Caco-2 (cell line): ENCODE data around the gene UBASH3B. TPM values are rescaled to one million over a fixed set of nuclear protein-coding genes. Genes with fewer than 3 reads are reported as not detected.

ENCODE experiments used
- BruUV-seq: library from RNA; stranded (reverse); fragments of 400-500 nt; replicated peaks from 2 replicates; lab custom pipeline; 2021; lab: Mats Ljungman, UMichigan
- CTCF ChIA-PET: fragments of 300-600 bp; sonication (Branson Sonifier 250); formaldehyde crosslinking; loops from one replicate; lab custom pipeline; 2022; ENCODE audit warnings: antibody characterized with exemption; lab: Charles Lee
- POLR2A ChIA-PET: fragments of 300-600 bp; sonication (Branson Sonifier 250); formaldehyde crosslinking; loops from one replicate; lab custom pipeline; 2022; ENCODE audit warnings: antibody characterized with exemption; lab: Charles Lee
- DNase-seq, 2 experiments: peaks; one replicate each; pipeline versions ENCODE4 v3.0.0 to v3.0.0-alpha.2; 2020 to 2022
- H3K27me3 ChIP-seq: replicated peaks from 2 replicates; pipeline ENCODE4 v1.6.0; 2011; ENCODE audit warnings: low read length; ENCODE audit not compliant: control insufficient read depth, insufficient read depth
- H3K36me3 ChIP-seq: 2 replicates; pipeline ENCODE4 v1.5.1; 2011; ENCODE audit warnings: low read length; ENCODE audit not compliant: control insufficient read depth, insufficient read depth
- H3K4me1 ChIP-seq: fragments of 250-450 bp; sonication (Bioruptor Pico); 2 replicates; pipeline ENCODE4 v1.5.1; 2020; ENCODE audit warnings: mild to moderate bottlenecking
- H3K4me3 ChIP-seq: 2 replicates; pipeline ENCODE4 v1.5.1; 2011; ENCODE audit warnings: low read depth, mild to moderate bottlenecking, control low read depth, low read length
- H3K9me3 ChIP-seq: fragments of 250-450 bp; sonication (Bioruptor Pico); 2 replicates; pipeline ENCODE4 v1.5.1; 2020; ENCODE audit warnings: mild to moderate bottlenecking, moderate library complexity
- H3K27ac Mint-ChIP-seq: one replicate; pipeline ENCODE4 v1.8.0; 2022; ENCODE audit warnings: mixed read lengths; ENCODE audit not compliant: unreplicated experiment
- H3K27me3 Mint-ChIP-seq: one replicate; pipeline ENCODE4 v1.8.0; 2022; ENCODE audit warnings: mixed read lengths; ENCODE audit not compliant: insufficient read depth, unreplicated experiment
- H3K36me3 Mint-ChIP-seq: one replicate; pipeline ENCODE4 v1.8.0; 2022; ENCODE audit warnings: mild to moderate bottlenecking, mixed read lengths; ENCODE audit not compliant: insufficient read depth, unreplicated experiment
- H3K4me1 Mint-ChIP-seq: one replicate; pipeline ENCODE4 v1.8.0; 2022; ENCODE audit warnings: low read depth, mixed read lengths; ENCODE audit not compliant: unreplicated experiment
- H3K4me3 Mint-ChIP-seq: one replicate; pipeline ENCODE4 v1.8.0; 2022; ENCODE audit warnings: mild to moderate bottlenecking, moderate library complexity, mixed read lengths; ENCODE audit not compliant: unreplicated experiment
- H3K9me3 Mint-ChIP-seq: one replicate; pipeline ENCODE4 v1.8.0; 2022; ENCODE audit warnings: mixed read lengths; ENCODE audit not compliant: unreplicated experiment
- intact Hi-C: fragments of 100-400 bp; cut with micrococcal nuclease; formaldehyde crosslinking; loops from one replicate; pipeline ENCODE4 v1.10.0; 2022; ENCODE audit not compliant: unreplicated experiment
- total RNA-seq: library from RNA; stranded (reverse); gene quantifications from 2 replicates; pipeline ENCODE4 v1.2.3, GENCODE V29; 2022
- TF ChIP-seq, protein P1 (sequence below), 2 experiments: fragments of 200-600 bp in 1 of 2; IDR thresholded peaks; 1 replicate in 1 of 2; 2 replicates in 1 of 2; pipeline versions ENCODE4 v1.5.1 to v1.8.0; 2011 to 2022; ENCODE audit warnings: antibody characterized with exemption in 1 of 2, control low read depth in 1 of 2, inconsistent platforms in 1 of 2, low read depth in 1 of 2, low read length in 1 of 2, mild to moderate bottlenecking in 1 of 2, moderate library complexity in 1 of 2; ENCODE audit not compliant: insufficient read depth in 1 of 2, severe bottlenecking in 1 of 2, unreplicated experiment in 1 of 2

The UBASH3B gene
- total RNA-seq, 1 experiment from 2014 or later = 21.5 TPM

DNA sequence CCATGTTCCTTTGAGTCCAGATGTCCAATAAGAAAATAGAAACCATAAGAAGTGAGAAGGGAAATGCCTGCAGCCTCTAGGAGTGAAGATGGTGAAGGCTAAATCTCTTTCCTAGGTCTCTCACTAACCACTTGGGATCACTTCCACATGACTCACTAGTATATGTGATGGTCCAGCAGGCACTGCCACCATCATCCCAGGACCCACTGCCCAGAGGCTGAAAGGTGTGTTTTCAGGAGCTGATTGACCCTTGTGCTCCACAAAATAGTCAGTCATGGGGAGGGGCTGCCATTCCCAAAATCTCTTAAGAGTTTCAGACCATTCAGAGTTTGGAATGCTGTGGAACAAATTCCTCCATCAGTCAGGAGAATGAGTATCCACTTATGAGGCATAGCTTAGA, 22.9 kb downstream of the UBASH3B start:
- H3K4me3 ChIP-seq = no peak overlapping the region
- no peak for DNase-seq
- no peaks in the 10 kb centered on the region for H3K36me3 Mint-ChIP-seq
- H3K4me1 ChIP-seq = peaks cover 24% of the 10 kb centered on the region
- no peaks in the 10 kb centered on the region for H3K9me3 Mint-ChIP-seq
- intact Hi-C loops = no loop called here
- TF ChIP-seq, protein P1, sequence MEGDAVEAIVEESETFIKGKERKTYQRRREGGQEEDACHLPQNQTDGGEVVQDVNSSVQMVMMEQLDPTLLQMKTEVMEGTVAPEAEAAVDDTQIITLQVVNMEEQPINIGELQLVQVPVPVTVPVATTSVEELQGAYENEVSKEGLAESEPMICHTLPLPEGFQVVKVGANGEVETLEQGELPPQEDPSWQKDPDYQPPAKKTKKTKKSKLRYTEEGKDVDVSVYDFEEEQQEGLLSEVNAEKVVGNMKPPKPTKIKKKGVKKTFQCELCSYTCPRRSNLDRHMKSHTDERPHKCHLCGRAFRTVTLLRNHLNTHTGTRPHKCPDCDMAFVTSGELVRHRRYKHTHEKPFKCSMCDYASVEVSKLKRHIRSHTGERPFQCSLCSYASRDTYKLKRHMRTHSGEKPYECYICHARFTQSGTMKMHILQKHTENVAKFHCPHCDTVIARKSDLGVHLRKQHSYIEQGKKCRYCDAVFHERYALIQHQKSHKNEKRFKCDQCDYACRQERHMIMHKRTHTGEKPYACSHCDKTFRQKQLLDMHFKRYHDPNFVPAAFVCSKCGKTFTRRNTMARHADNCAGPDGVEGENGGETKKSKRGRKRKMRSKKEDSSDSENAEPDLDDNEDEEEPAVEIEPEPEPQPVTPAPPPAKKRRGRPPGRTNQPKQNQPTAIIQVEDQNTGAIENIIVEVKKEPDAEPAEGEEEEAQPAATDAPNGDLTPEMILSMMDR (IDR thresholded peaks at IDR 0.05; ENCODE audit: insufficient read depth in 1 of 2, low read depth in 1 of 2, low read length in 1 of 2, severe bottlenecking in 1 of 2, unreplicated experiment in 1 of 2) = no peak
- H3K27me3 ChIP-seq = no peaks in the 10 kb centered on the region
- ChIA-PET CTCF (no interaction called here), POLR2A (no interaction called here)
- no peak overlapping the region for H3K27ac Mint-ChIP-seq
- H3K4me1 Mint-ChIP-seq = peaks cover 18% of the 10 kb centered on the region
- H3K9me3 ChIP-seq = no peaks in the 10 kb centered on the region
- no peak overlapping the region for H3K4me3 Mint-ChIP-seq
- no peaks in the 10 kb centered on the region for H3K36me3 ChIP-seq
- BruUV-seq = no TSS peak
- no peaks in the 10 kb centered on the region for H3K27me3 Mint-ChIP-seq

DNA sequence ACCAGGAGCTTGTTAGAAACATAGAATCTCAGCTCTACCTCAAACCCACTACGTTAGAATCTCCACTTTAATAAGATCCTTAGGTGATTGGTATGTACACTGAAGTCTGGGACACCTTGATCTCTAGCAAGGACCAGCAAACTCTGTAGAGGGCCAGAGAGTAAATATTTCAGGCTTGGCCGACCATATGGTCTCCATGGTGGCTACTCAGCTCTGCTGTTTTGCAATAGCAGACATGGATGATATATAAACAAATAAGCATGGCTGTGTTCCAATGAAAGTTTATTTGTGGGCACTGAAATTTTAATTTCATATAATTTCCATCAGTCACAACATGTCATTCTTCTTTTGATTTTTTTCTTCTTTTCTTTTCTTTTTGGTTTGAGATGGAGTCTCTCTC, 23.9 kb downstream of the UBASH3B start:
- DNase-seq = no peak
- CTCF ChIA-PET = no interaction called here
- Histone ChIP-seq H3K4me1 (peaks cover 24% of the 10 kb centered on the region), H3K36me3 (no peaks in the 10 kb centered on the region), H3K4me3 (no peak overlapping the region), H3K9me3 (no peaks in the 10 kb centered on the region), H3K27me3 (no peaks in the 10 kb centered on the region)
- no peaks in the 10 kb centered on the region for H3K36me3 Mint-ChIP-seq
- no peak overlapping the region for H3K27ac Mint-ChIP-seq
- no peak overlapping the region for H3K4me3 Mint-ChIP-seq
- TF ChIP-seq, protein P1 (IDR thresholded peaks at IDR 0.05; ENCODE audit: insufficient read depth in 1 of 2, low read depth in 1 of 2, low read length in 1 of 2, severe bottlenecking in 1 of 2, unreplicated experiment in 1 of 2) = no peak
- peaks cover 18% of the 10 kb centered on the region for H3K4me1 Mint-ChIP-seq
- POLR2A ChIA-PET = interaction anchor here (0.5 kb wide), 1 partner anchor 36 kb away, joined by 7 read pairs; no protein-coding TSS in a partner anchor
- no peaks in the 10 kb centered on the region for H3K27me3 Mint-ChIP-seq
- BruUV-seq = no TSS peak
- no peaks in the 10 kb centered on the region for H3K9me3 Mint-ChIP-seq
- intact Hi-C loops = no loop called here

DNA sequence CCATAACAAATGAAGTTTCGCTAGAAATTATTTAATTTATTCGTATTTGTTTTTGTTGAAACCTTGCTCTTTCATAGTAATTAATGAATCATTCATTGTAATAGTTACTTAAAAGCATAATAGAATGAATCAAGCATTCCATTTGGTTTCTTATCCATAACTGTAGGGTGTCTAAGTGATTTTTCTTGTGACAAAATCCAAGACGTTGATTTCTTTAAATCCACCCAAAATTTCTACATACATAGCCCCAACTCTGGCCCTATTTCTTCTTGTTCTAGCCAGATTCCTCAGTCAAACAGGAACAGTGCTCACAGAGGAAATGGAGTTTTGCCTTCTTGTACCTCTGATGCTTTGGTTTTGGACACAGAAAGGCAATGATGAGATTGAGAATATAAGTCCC, 25.5 kb downstream of the UBASH3B start:
- TF ChIP-seq, protein P1 (IDR thresholded peaks at IDR 0.05; ENCODE audit: insufficient read depth in 1 of 2, low read depth in 1 of 2, low read length in 1 of 2, severe bottlenecking in 1 of 2, unreplicated experiment in 1 of 2) = no peak

More for the DNA sequence above, 25.5 kb downstream of the UBASH3B start:
- no TSS peak for BruUV-seq
- ChIA-PET CTCF (no interaction called here), POLR2A (no interaction called here)
- no peaks in the 10 kb centered on the region for H3K27me3 ChIP-seq
- Mint-ChIP-seq H3K27me3 (no peaks in the 10 kb centered on the region), H3K4me1 (peaks cover 7% of the 10 kb centered on the region), H3K9me3 (no peaks in the 10 kb centered on the region), H3K36me3 (no peaks in the 10 kb centered on the region), H3K27ac (no peak overlapping the region), H3K4me3 (no peak overlapping the region)
- no peak for DNase-seq
- no peak overlapping the region for H3K4me3 ChIP-seq
- intact Hi-C loops = no loop called here
- no peaks in the 10 kb centered on the region for H3K9me3 ChIP-seq
- H3K36me3 ChIP-seq = no peaks in the 10 kb centered on the region
- peaks cover 12% of the 10 kb centered on the region for H3K4me1 ChIP-seq
